IPS-18c (cell line): ENCODE results near the gene ASGR1.
"Not testable (repeated sequence)": the region's sequence is repeated elsewhere in the genome, so short reads cannot be mapped to it uniquely, and the experiment has no call there.

Source experiments
- H3K4me3 ChIP-seq: 2 replicates; pipeline ENCODE4 v1.7.0; 2013; ENCODE audit warnings: low read depth, mild to moderate bottlenecking, low read length, moderate library complexity; ENCODE audit not compliant: insufficient read depth
- H3K9me3 ChIP-seq: one replicate; pipeline ENCODE4 v1.6.1; 2013; ENCODE audit warnings: mild to moderate bottlenecking, low read length, moderate library complexity; ENCODE audit not compliant: control insufficient read depth, insufficient read depth

ASGR1 gene

DNA sequence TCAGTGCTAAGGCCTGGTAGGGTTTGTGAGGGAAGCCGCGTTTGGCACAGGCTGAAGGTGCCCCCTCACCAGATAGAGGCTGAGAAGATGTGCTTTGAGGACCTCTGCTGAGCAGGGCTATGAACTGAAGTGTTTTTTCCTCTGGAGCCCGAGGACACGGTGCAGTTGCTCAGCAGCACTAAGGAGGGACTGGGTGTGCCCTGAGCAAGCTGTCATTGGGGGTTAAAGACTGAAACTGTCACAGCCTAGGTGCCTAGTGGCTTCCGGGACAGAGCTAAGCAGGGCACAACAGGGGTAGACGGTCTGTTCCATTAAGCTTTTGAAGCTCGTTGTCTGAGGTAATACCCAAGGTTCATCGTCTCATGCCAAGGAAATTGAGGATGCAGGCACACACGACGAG is 39.8 kb downstream of the ASGR1 start:
- no peak overlapping the region for H3K4me3 ChIP-seq
- H3K9me3 ChIP-seq: no peaks in the 10 kb centered on the region

DNA sequence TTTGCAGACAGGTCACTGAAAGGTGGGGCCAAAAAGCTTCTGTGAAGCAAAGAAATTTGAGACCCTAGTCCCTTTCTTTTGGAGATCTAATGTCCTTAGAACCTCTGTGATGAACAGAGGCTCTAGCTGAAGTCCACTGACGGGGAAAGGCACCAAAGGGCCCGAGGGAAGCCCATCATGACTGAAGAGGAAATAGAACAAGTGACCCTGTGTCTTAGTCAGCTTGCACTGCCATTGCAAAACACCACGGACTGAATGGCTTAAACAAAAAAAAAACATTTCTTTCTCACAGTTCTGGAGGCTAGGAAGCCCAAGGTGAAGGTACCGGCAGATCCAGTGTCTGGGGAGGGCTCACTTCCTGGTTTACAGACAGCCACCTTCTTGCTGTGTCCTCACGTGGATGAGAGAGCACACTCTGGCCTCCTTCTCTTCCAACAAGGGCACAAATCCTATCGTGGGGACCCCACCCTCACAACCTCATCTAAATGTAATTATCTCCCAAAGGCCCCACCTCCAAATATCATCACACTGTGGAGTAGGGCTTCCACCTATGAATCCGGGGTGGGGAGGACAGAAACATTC is 40.3 kb downstream of the ASGR1 start:
- no peaks in the 10 kb centered on the region for H3K9me3 ChIP-seq
- no peak overlapping the region for H3K4me3 ChIP-seq

DNA sequence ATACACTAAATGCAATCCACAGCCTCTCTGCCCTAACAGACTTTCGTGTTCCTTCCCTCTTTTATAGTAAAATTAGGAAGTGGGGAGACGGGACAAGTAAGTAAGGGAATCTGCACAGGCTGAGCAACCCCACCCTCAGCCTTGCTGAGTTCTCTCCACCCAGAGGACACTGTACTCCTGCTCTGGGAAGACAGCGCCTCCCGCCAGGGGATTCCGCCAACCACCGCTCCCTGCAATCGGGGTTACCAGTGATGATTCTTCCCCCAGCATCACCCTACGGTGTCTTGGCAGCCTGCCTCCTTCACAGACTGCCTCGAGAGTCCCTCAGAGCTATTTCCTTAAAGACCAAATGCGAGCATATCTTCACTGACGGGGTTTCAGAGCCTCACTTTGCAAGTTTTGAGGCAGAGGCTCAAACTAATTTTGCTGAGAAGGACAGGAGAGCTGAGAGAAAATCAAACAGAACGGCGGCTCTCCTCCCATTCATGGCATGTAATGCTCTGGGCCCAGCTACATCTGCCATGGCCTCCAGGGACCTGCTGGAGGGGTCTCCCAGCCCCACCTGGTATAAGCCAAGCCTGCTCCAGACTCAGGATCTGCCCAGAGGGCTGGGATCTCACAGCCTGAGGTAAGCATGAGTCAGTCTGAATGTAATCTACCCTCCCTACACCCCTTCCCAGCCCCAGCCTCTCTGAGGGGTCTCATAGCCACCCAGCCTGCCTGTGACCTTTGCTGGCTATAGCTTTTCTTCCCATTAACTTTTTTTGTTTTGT is 41.8 kb downstream of the ASGR1 start:
- no peaks in the 10 kb centered on the region for H3K9me3 ChIP-seq
- H3K4me3 ChIP-seq: no peak overlapping the region

DNA sequence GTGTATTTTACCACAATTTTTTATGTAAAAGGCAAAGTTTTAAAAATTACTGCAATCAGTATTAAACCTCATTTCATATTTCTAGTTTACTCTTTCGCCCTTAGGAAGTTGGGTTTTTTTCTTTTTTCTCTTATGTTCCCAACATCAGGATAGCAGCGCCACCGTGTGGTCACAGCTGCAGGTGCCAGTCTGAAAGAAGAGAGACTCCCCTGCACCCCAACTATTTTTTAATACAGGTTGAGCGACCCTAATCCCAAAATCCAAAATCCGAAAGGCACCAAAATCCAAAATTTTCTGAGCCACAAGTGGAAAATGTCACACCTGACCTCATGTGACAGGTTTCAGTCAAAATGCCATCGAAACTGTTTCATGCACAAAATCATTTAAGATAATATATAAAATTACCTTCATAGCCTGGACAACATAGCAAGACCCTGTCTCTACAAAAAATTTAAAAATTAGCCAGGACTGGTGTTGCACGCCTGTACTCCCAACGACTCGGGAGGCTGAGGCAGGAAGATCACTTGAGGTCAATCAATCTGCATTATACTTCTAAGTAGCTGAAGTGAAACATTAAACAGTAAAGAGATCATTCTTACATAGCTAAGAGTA is 42.8 kb downstream of the ASGR1 start:
- Histone ChIP-seq H3K9me3 (no peaks in the 10 kb centered on the region), H3K4me3 (no peak overlapping the region)

DNA sequence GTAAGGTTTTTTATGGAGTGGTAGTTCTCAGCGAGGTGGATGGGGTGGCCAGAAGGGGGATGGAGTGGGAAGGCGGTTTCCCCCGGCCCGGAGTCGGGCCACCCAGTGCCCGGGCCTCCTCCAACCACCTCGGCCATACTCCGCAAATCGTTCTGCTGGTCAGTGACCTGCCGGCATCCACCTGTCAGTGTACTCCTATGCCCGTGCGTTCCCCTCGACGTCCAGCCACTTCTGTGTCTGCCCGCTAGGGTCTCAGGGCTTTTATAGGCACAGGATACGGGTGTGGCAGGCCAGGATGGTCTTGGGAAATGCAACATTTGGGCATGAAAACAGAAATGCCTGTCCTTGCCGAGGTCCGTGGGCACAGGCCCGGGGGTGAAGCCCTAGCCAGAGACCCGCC is 45.3 kb downstream of the ASGR1 start:
- H3K4me3 ChIP-seq: peak overlapping the region; percentile 28
- no peaks in the 10 kb centered on the region for H3K9me3 ChIP-seq

DNA sequence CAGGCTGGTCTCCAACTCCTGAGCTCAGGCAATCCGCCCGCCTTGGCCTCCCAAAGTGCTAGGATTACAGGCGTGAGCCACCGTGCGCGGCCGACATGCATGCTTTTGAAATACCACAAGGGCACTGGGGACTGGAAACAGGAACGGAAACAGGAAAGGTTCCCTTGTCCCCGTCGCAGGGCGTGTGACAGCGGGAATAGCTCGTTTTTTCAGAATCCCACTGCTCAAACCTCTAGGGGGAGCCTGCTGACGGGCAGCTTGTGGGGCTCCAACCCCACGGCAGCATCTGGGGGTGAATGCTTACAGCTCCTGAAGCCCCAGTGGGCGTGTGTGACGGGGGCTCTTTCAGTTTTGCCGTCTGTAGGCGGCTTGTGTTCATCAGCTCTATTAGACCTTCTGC is 45.7 kb downstream of the ASGR1 start:
- Histone ChIP-seq H3K9me3 (no peaks in the 10 kb centered on the region), H3K4me3 (peak overlapping the region; percentile 28; the same call in 1 of the 2 replicates)

DNA sequence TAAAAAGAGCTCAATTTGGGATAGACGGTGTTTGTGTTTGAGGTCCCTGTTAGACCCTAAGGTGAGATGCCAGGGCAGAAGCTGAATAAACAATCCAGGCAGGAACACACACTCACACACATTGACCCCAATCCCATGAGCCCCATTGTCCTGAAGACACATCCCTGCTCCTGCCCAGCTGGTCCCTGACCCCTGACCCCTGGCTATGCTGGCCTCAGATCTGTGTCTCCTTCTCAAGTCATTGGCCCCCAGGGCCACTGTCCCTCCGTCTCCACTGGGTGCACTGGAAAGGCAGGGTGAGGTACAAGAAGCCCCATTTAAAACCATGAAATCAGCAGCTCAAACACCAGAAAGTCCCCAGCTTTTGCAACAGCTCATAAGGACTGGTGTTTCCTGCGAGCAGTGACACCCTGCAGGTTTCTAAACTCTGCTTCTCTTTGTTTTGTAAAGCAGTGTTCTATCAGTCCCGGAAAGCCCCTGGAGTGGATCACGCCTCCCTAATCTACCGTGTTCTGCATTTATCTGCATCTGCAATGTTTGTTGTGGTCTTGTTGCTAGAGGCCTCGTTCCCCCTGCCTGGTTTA is 46.6 kb downstream of the ASGR1 start:
- no peak overlapping the region for H3K4me3 ChIP-seq

DNA sequence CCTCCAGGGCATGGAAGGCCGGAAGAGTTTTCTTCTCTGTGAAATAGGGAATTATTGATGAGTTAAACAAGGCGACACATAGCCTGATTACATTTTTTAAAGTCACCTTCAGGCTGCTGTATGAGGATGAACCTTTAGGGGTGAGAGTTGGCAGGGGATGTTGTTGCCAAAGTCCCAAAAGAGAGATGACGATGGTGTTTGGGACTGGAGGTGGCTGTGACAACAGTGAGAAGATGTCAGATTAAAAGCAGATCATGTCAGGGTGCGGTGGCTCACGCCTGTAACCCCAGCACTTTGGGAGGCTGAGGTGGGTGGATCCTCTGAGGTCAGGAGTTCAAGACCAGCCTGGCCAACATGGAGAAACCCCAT is 47.8 kb downstream of the ASGR1 start:
- Histone ChIP-seq H3K9me3 (no peaks in the 10 kb centered on the region), H3K4me3 (no peak overlapping the region)

More for the DNA sequence above, 46.6 kb downstream of the ASGR1 start:
- H3K9me3 ChIP-seq: no peaks in the 10 kb centered on the region

DNA sequence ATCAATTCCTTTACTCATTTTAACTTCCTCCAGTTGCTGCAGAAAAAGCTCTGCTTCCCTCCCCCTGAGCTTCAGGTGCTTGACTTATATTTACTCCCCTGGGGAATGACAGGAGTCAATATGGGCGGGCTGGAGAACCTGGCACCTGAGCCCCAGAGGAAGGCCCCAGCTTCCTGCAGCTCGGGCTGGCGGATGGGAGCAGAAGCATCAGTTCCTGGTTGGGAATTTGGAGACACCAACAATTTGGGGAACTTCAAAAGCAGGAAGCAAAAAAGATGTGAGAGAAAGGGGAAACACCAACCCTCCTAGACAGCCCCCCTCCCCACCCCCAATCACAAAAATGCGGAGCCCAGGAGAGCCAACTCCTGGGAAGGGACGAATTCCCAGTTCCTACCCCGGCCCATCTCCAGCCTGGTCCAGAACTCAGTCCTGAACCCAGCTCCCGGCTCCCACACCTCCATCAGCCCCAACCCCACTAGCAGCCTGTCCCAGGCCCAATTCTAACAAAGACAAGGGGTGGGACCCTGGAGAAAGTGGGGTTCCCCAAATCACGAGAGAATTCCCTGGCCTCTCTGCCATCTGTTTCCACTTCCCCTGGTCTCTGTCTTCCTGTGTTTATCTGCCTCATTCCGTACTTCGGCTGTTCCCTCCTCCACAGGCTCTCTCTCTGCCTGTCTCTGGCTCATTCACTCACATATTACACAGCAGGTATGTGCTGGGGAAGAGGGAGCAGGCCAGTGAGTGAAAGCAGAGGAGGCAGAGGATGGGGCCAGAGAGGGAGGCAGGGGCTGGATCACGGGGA is 48.3 kb downstream of the ASGR1 start:
- H3K4me3 ChIP-seq: no peak overlapping the region; the same call in 1 of the 2 replicates
- no peaks in the 10 kb centered on the region for H3K9me3 ChIP-seq

DNA sequence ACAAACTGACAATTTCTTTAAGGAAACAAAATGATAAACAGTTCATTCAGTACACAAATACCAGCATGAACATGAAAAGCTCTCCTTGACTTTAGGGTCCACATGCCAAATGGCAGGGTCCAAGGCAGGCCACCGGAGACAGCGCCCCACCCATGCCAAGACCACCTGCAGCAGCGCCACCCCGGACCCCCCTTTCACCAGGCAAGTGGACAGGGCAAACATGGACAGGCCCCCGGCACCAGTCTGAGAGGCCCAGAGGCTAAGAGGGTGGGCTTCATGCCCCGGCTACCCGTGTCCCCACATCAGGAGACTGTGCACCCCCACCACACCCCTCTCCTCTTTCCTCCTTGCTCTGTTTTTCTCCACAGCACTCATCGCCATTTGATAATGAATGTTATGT is 49.9 kb downstream of the ASGR1 start:
- no peak overlapping the region for H3K4me3 ChIP-seq
- H3K9me3 ChIP-seq: no peaks in the 10 kb centered on the region

DNA sequence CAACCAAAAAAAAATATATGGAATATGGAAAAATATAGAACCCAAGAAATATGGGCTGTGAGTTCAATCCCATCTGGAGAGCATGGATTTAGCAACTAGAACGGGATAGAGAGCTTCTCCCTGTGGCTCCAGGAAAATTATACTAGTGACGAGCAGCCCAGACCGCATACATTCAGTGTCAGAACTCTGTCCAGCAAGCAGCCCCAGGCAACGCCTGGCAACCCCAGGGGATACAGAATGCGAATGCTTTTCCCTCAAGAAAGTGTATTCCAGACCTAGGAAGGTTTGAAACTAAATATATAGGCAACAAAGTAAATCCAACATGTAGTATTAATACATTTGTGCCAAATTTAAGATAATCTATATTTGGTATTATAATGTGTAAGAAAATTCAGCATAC is 51.0 kb downstream of the ASGR1 start:
- H3K4me3 ChIP-seq: no peak overlapping the region
- H3K9me3 ChIP-seq: no peaks in the 10 kb centered on the region

DNA sequence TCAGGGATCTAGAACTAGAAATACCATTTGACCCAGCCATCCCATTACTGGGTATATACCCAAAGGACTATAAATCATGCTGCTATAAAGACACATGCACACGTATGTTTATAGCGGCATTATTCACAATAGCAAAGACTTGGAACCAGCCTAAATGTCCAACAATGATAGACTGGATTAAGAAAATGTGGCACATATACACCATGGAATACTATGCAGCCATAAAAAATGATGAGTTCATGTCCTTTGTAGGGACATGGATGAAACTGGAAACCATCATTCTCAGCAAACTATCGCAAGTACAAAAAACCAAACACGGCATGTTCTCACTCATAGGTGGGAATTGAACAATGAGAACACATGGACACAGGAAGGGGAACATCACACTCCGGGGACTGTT is 51.7 kb downstream of the ASGR1 start:
- H3K9me3 ChIP-seq, H3K4me3 ChIP-seq: not testable (repeated sequence)

DNA sequence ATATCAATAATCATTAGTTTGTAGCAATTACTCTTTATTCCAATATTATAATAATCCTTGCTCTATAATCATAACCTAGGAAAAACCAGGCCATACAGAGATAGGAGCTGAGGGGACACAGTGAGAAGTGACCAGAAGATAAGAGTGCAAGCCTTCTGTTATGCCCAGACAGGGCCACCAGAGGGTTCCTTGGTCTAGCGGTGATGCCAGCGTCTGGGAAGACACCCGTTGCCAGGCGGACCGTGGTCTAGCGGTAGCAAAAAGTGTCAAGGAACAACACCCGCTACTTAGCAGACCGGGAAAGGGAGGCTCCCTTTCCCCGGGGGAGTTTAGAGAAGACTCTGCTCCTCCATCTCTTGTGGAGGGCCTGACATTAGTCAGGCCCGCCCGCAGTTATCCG is 52.8 kb downstream of the ASGR1 start:
- H3K9me3 ChIP-seq, H3K4me3 ChIP-seq: not testable (repeated sequence)

DNA sequence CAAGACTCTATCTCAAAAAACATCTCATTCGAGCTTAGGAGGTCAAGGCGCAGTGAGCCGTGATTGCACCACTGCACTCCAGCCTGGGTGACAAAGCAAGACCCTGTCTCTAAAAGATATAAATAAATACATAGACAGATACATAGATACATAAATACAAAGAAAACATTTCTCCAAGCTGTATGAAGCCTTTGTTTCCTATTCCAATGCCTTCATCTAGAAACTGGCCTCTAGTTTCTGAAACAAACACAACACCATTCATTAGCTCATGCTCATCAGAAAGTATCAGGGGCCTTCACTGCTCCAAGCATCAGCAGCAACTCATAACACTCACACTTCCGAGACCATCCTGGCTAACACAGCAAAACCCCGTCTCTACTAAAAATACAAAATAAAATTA is 54.2 kb downstream of the ASGR1 start:
- no peak overlapping the region for H3K4me3 ChIP-seq
- no peaks in the 10 kb centered on the region for H3K9me3 ChIP-seq

DNA sequence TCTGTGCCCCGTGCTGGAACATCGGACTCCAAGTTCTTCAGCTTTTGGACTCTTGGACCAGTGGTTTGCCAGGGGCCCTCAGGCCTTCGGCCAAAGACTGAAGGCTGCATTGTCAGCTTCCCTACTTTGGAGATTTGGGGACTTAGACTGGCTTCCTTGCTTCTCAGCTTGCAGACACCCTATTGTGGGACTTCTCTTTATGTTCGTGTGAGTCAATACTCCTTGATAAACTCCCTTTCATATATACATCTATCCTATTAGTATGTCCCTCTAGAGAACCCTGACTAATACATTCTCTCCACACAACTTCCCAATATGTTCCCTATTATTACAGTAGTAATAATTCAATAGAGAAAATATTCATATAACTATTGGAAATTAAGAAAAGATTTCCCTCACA is 55.3 kb downstream of the ASGR1 start:
- Histone ChIP-seq H3K4me3 (no peak overlapping the region), H3K9me3 (no peaks in the 10 kb centered on the region)
